Measurements from ENCODE around the gene COG8. TPM values are rescaled to one million over a fixed set of nuclear protein-coding genes. Genes with fewer than 3 reads are reported as not detected.
A peak's percentile ranks its signal among the peaks of the same experiment; 100 is the strongest.

COG8 gene
- total and polyA plus RNA-seq, 2 experiments from 2014 or later = 30.2 to 41.5 TPM

DNA sequence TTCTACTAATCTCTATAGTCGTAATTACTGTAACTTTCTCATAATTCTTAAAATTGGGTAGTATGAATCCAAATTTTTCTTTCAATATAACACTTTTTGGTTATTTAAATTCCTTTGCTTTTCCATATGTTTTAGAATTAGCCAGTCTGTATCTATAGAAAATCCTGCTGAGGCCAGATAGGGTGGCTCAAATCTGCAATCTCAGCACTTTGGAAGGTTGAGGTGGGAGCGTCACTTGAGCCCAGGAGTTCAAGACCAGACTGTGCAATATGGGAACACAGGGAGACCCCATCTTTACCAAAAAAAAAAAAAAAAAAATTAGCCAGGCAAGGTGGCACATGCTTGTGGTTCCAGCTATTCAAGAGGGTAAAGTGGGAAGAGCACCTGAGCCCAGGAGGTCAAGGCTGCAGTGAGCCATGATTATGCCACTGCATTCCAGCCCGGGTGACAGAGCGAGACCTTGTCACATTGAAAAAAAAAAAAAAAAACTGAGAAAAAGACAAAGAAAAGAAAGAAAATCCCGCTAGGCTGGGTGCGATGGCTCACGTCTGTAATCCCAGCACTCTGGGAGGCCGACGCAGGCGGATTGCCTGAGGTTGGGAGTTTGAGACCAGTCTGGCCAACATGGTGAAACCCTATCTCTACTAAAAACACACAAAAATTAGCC lies 37.2 kb upstream of the COG8 start:
- Histone ChIP-seq H3K79me2 (peaks cover 24% of the 10 kb centered on the region), H3K27ac (no peak overlapping the region), H3K4me3 (no peak overlapping the region), H3K4me2 (no peak overlapping the region), H3K27me3 (no peaks in the 10 kb centered on the region), H3K36me3 (replicated peaks; ENCODE audit: insufficient read depth, low read depth) (no peaks in the 10 kb centered on the region), H2AFZ (no peak overlapping the region), H3K9me3 (ENCODE audit: low read depth) (no peaks in the 10 kb centered on the region), H4K20me1 (ENCODE audit: insufficient read depth, poor library complexity, severe bottlenecking) (peaks cover 5% of the 10 kb centered on the region), H3K9me2 (replicated peaks; ENCODE audit: insufficient read depth) (no peaks in the 10 kb centered on the region), H3K4me1 (ENCODE audit: insufficient read depth) (peaks cover 9% of the 10 kb centered on the region)
- 97% methylated on average over 10 of the region's 10 CpGs for WGBS (ENCODE audit: low lambda C conversion rate, missing lambda C conversion rate)
- TF ChIP-seq EZH2 (IDR thresholded peaks at IDR 0.05; ENCODE audit: borderline replicate concordance) (no peak), EZH2phosphoT487 (IDR thresholded peaks at IDR 0.05; ENCODE audit: low read depth, severe bottlenecking, unreplicated experiment) (no peak)
- TF ChIP-seq, protein P1, sequence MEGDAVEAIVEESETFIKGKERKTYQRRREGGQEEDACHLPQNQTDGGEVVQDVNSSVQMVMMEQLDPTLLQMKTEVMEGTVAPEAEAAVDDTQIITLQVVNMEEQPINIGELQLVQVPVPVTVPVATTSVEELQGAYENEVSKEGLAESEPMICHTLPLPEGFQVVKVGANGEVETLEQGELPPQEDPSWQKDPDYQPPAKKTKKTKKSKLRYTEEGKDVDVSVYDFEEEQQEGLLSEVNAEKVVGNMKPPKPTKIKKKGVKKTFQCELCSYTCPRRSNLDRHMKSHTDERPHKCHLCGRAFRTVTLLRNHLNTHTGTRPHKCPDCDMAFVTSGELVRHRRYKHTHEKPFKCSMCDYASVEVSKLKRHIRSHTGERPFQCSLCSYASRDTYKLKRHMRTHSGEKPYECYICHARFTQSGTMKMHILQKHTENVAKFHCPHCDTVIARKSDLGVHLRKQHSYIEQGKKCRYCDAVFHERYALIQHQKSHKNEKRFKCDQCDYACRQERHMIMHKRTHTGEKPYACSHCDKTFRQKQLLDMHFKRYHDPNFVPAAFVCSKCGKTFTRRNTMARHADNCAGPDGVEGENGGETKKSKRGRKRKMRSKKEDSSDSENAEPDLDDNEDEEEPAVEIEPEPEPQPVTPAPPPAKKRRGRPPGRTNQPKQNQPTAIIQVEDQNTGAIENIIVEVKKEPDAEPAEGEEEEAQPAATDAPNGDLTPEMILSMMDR (IDR thresholded peaks at IDR 0.05; ENCODE audit: poor library complexity) = no peak
- DNase-seq (ENCODE audit: low spot score) = no peak

DNA sequence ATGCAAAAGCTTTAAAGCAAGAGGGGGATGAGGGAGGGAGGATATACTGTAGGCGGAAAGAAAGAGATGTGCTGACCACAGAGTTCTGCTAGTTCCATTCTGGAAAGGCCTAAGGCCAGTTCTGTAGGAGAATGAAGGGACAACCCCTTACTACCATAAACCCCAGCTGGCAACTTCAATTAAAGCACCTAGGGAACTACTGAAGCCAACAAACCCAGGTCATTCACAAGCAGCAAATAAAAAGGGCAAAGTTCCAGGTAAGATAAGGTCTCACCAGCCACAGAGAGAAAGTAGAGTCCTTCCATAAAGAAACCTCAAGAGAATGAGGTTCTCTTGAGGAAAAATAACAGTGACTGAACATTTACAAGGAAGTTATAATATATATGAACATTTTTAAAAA lies 33.7 kb upstream of the COG8 start:
- DNase-seq (ENCODE audit: low spot score) = peak; percentile 54
- Histone ChIP-seq H3K9me2 (replicated peaks; ENCODE audit: insufficient read depth) (no peaks in the 10 kb centered on the region), H3K4me1 (ENCODE audit: insufficient read depth) (peaks cover 9% of the 10 kb centered on the region), H3K36me3 (replicated peaks; ENCODE audit: insufficient read depth, low read depth) (no peaks in the 10 kb centered on the region), H3K9me3 (ENCODE audit: low read depth) (no peaks in the 10 kb centered on the region), H3K27ac (no peak overlapping the region), H3K27me3 (no peaks in the 10 kb centered on the region), H3K4me2 (no peak overlapping the region), H4K20me1 (ENCODE audit: insufficient read depth, poor library complexity, severe bottlenecking) (peaks cover 5% of the 10 kb centered on the region), H3K79me2 (peaks cover 19% of the 10 kb centered on the region), H3K4me3 (no peak overlapping the region), H2AFZ (no peak overlapping the region)
- WGBS (ENCODE audit: low lambda C conversion rate, missing lambda C conversion rate) = 73% methylated on average over 1 of the region's 1 CpG
- TF ChIP-seq EZH2 (IDR thresholded peaks at IDR 0.05; ENCODE audit: borderline replicate concordance) (no peak), EZH2phosphoT487 (IDR thresholded peaks at IDR 0.05; ENCODE audit: low read depth, severe bottlenecking, unreplicated experiment) (no peak)
- TF ChIP-seq, protein P1 (IDR thresholded peaks at IDR 0.05; ENCODE audit: poor library complexity) = no peak

DNA sequence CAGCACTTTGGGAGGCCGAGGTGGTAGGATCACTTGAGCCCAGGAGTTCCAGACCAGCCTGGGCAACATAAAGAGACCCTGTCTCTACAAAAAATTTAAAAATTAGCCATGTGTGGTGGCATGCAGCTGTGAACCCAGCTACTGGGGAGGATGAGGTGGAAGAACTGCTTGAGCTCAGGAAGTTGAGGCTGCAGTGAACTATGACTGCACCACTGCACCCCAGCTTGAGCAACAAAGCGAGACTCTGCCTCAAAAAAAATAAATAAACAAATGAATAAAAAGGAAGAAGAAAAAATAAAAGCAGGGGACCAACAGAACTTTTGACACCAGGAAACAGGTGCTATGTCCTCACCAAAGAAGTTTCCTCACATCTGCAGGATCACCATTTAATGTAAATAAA lies 32.2 kb upstream of the COG8 start:
- no peaks in the 10 kb centered on the region for H3K36me3 ChIP-seq (replicated peaks; ENCODE audit: insufficient read depth, low read depth)
- peaks cover 9% of the 10 kb centered on the region for H3K4me1 ChIP-seq (ENCODE audit: insufficient read depth)
- no peak for TF ChIP-seq EZH2 (IDR thresholded peaks at IDR 0.05; ENCODE audit: borderline replicate concordance)
- TF ChIP-seq, protein P1 (IDR thresholded peaks at IDR 0.05; ENCODE audit: poor library complexity) = no peak
- no peak for TF ChIP-seq EZH2phosphoT487 (IDR thresholded peaks at IDR 0.05; ENCODE audit: low read depth, severe bottlenecking, unreplicated experiment)
- H2AFZ ChIP-seq = no peak overlapping the region
- H3K27ac ChIP-seq = no peak overlapping the region
- 100% methylated on average over 2 of the region's 2 CpGs for WGBS (ENCODE audit: low lambda C conversion rate, missing lambda C conversion rate)
- no peaks in the 10 kb centered on the region for H3K9me2 ChIP-seq (replicated peaks; ENCODE audit: insufficient read depth)
- DNase-seq (ENCODE audit: low spot score) = no peak
- peaks cover 19% of the 10 kb centered on the region for H3K79me2 ChIP-seq
- no peak overlapping the region for H3K4me3 ChIP-seq
- peaks cover 5% of the 10 kb centered on the region for H4K20me1 ChIP-seq (ENCODE audit: insufficient read depth, poor library complexity, severe bottlenecking)
- no peaks in the 10 kb centered on the region for H3K9me3 ChIP-seq (ENCODE audit: low read depth)
- H3K4me2 ChIP-seq = no peak overlapping the region
- H3K27me3 ChIP-seq = no peaks in the 10 kb centered on the region
